KMS-11 (cell line): ENCODE data around the gene CAMSAP1.

ENCODE experiments used
- H2AFZ ChIP-seq: fragments of 200-600 bp; sonication (generic); 2 replicates; pipeline ENCODE4 v1.6.1; 2016; ENCODE audit warnings: antibody characterized with exemption, mixed run types, low read depth
- H3K27ac ChIP-seq: fragments of 200-600 bp; sonication (generic); 2 replicates; pipeline ENCODE4 v1.6.1; 2016; ENCODE audit warnings: mild to moderate bottlenecking, mixed run types
- H3K27me3 ChIP-seq: fragments of 200-600 bp; sonication (generic); 2 replicates; pipeline ENCODE4 v1.6.1; 2017; ENCODE audit warnings: mild to moderate bottlenecking, low read depth, mixed run types, moderate library complexity; ENCODE audit not compliant: insufficient read depth
- H3K36me3 ChIP-seq: fragments of 200-600 bp; sonication (generic); 2 replicates; pipeline ENCODE4 v1.6.1; 2017; ENCODE audit warnings: mild to moderate bottlenecking, mixed run types; ENCODE audit not compliant: insufficient read depth
- H3K4me1 ChIP-seq: fragments of 200-600 bp; sonication (generic); 2 replicates; pipeline ENCODE4 v1.6.1; 2016; ENCODE audit warnings: mild to moderate bottlenecking, low read depth, mixed run types; ENCODE audit not compliant: poor library complexity, severe bottlenecking
- H3K4me2 ChIP-seq: fragments of 200-600 bp; sonication (generic); 2 replicates; pipeline ENCODE4 v1.7.0; 2016; ENCODE audit warnings: mild to moderate bottlenecking, mixed run types
- H3K4me3 ChIP-seq: fragments of 200-600 bp; sonication (generic); IDR thresholded peaks from 2 replicates; pipeline ENCODE4 v1.6.1; 2017; ENCODE audit warnings: low read depth, low read length, mixed read lengths; ENCODE audit not compliant: insufficient read depth
- H3K79me2 ChIP-seq: fragments of 200-600 bp; sonication (generic); 2 replicates; pipeline ENCODE4 v1.6.1; 2016; ENCODE audit warnings: low read depth, mixed run types; ENCODE audit not compliant: insufficient read depth
- H3K9ac ChIP-seq: fragments of 200-600 bp; sonication (generic); 2 replicates; pipeline ENCODE4 v1.6.1; 2016; ENCODE audit warnings: mild to moderate bottlenecking, mixed run types
- H4K20me1 ChIP-seq: fragments of 200-600 bp; sonication (generic); 2 replicates; pipeline ENCODE4 v1.6.1; 2016; ENCODE audit warnings: mild to moderate bottlenecking, mixed run types; ENCODE audit not compliant: insufficient read depth
- CTCF ChIP-seq: fragments of 200-600 bp; sonication (generic); conservative IDR thresholded peaks from 2 replicates; pipeline ENCODE4 v1.6.1; 2017; ENCODE audit warnings: low read depth, mild to moderate bottlenecking, antibody characterized with exemption, low read length, moderate library complexity, mixed read lengths

Gene CAMSAP1

GRCh38 chr9:135903786-135904520 lies 3.4 kb downstream of the CAMSAP1 start:
- Histone ChIP-seq H3K36me3 (no peaks in the 10 kb centered on the region), H3K4me1 (peaks cover 21% of the 10 kb centered on the region), H2AFZ (no peak overlapping the region), H4K20me1 (no peaks in the 10 kb centered on the region), H3K27ac (no peak overlapping the region), H3K4me2 (no peak overlapping the region), H3K79me2 (peaks cover 63% of the 10 kb centered on the region), H3K9ac (no peak overlapping the region), H3K4me3 (no peak overlapping the region), H3K27me3 (no peaks in the 10 kb centered on the region)
- TF ChIP-seq CTCF, result no peak

GRCh38 chr9:135903358-135903656 lies 4.0 kb downstream of the CAMSAP1 start:
- H3K27ac ChIP-seq, result no peak overlapping the region
- H3K9ac ChIP-seq, result no peak overlapping the region
- no peak overlapping the region for H2AFZ ChIP-seq
- no peak for TF ChIP-seq CTCF
- peaks cover 63% of the 10 kb centered on the region for H3K79me2 ChIP-seq
- H3K4me2 ChIP-seq, result no peak overlapping the region
- H3K4me3 ChIP-seq, result no peak overlapping the region
- H3K36me3 ChIP-seq, result no peaks in the 10 kb centered on the region
- H4K20me1 ChIP-seq, result no peaks in the 10 kb centered on the region
- H3K4me1 ChIP-seq, result peaks cover 22% of the 10 kb centered on the region
- H3K27me3 ChIP-seq, result no peaks in the 10 kb centered on the region

GRCh38 chr9:135902655-135903357 lies 4.5 kb downstream of the CAMSAP1 start:
- no peak for TF ChIP-seq CTCF
- H2AFZ ChIP-seq, result no peak overlapping the region
- H3K36me3 ChIP-seq, result no peaks in the 10 kb centered on the region
- no peak overlapping the region for H3K4me3 ChIP-seq
- H3K27ac ChIP-seq, result no peak overlapping the region
- no peaks in the 10 kb centered on the region for H4K20me1 ChIP-seq
- peaks cover 19% of the 10 kb centered on the region for H3K4me1 ChIP-seq
- H3K9ac ChIP-seq, result no peak overlapping the region
- no peaks in the 10 kb centered on the region for H3K27me3 ChIP-seq
- no peak overlapping the region for H3K4me2 ChIP-seq
- H3K79me2 ChIP-seq, result peaks cover 65% of the 10 kb centered on the region

GRCh38 chr9:135901826-135902225 lies 5.5 kb downstream of the CAMSAP1 start:
- Histone ChIP-seq H3K4me2 (no peak overlapping the region), H3K4me1 (peaks cover 19% of the 10 kb centered on the region), H3K4me3 (no peak overlapping the region), H3K9ac (no peak overlapping the region), H2AFZ (no peak overlapping the region), H3K27me3 (no peaks in the 10 kb centered on the region), H3K27ac (no peak overlapping the region), H3K79me2 (peaks cover 67% of the 10 kb centered on the region), H3K36me3 (no peaks in the 10 kb centered on the region), H4K20me1 (no peaks in the 10 kb centered on the region)
- no peak for TF ChIP-seq CTCF
